HepG2 (cell line): ENCODE data around the gene TMC4. TPM values are rescaled to one million over a fixed set of nuclear protein-coding genes. Genes with fewer than 3 reads are reported as not detected.

Source experiments
- JUNB ChIP-seq: sonication (generic); formaldehyde crosslinking; IDR thresholded peaks from 2 replicates; pipeline ENCODE4 v1.8.0; 2022; ENCODE audit warnings: missing genetic modification reagents, mild to moderate bottlenecking, borderline replicate concordance
- KLF12 ChIP-seq: sonication (generic); formaldehyde crosslinking; IDR thresholded peaks from 2 replicates; pipeline ENCODE4 v1.4.0; 2020; ENCODE audit warnings: missing genetic modification reagents, borderline replicate concordance
- MEF2D ChIP-seq: sonication (generic); formaldehyde crosslinking; IDR thresholded peaks from 2 replicates; pipeline ENCODE4 v1.5.1; 2020; ENCODE audit warnings: mild to moderate bottlenecking, missing genetic modification reagents
- NRL ChIP-seq: sonication (generic); formaldehyde crosslinking; IDR thresholded peaks from 2 replicates; pipeline ENCODE4 v1.5.0; 2020; ENCODE audit warnings: missing genetic modification reagents, mild to moderate bottlenecking, moderate library complexity, borderline replicate concordance
- PAWR ChIP-seq: sonication (generic); formaldehyde crosslinking; IDR thresholded peaks from 2 replicates; pipeline ENCODE4 v1.4.0; 2020; ENCODE audit warnings: missing genetic modification reagents, mild to moderate bottlenecking, borderline replicate concordance
- PLRG1 ChIP-seq: fragments of 450-650 bp; conservative IDR thresholded peaks from 2 replicates; pipeline ENCODE4 v1.6.1; 2016
- REST ChIP-seq, 2 experiments: IDR thresholded peaks; 2 replicates each; pipeline ENCODE4 v1.6.1; 2011 to 2012; ENCODE audit warnings: low read length in 2 of 2, borderline replicate concordance in 1 of 2, low read depth in 1 of 2, mild to moderate bottlenecking in 1 of 2, moderate library complexity in 1 of 2
- SMYD3 ChIP-seq: sonication (generic); formaldehyde crosslinking; IDR thresholded peaks from 2 replicates; pipeline ENCODE4 v1.8.1; 2023; ENCODE audit warnings: mild to moderate bottlenecking, missing genetic modification reagents
- SPEN ChIP-seq: sonication (generic); formaldehyde crosslinking; IDR thresholded peaks from 2 replicates; pipeline ENCODE4 v1.5.1; 2020; ENCODE audit warnings: low read depth, mild to moderate bottlenecking, missing genetic modification reagents
- XBP1 ChIP-seq: sonication (generic); formaldehyde crosslinking; IDR thresholded peaks from 2 replicates; pipeline ENCODE4 v1.5.0; 2020; ENCODE audit warnings: missing genetic modification reagents
- ZBTB20 ChIP-seq: sonication (generic); formaldehyde crosslinking; IDR thresholded peaks from 2 replicates; pipeline ENCODE4 v1.8.1; 2023; ENCODE audit warnings: missing genetic modification reagents, low read depth, mild to moderate bottlenecking, borderline replicate concordance
- ZNF235 ChIP-seq: sonication (generic); formaldehyde crosslinking; IDR thresholded peaks from 2 replicates; pipeline ENCODE4 v1.8.1; 2023; ENCODE audit warnings: mild to moderate bottlenecking, missing genetic modification reagents, borderline replicate concordance
- ZNF251 ChIP-seq: sonication (generic); formaldehyde crosslinking; IDR thresholded peaks from 2 replicates; pipeline ENCODE4 v1.9.0; 2021; ENCODE audit warnings: mild to moderate bottlenecking, missing genetic modification reagents
- ZNF280D ChIP-seq: sonication (generic); formaldehyde crosslinking; IDR thresholded peaks from 2 replicates; pipeline ENCODE4 v1.5.1; 2020; ENCODE audit warnings: mild to moderate bottlenecking, missing genetic modification reagents
- ZNF768 ChIP-seq: sonication (generic); formaldehyde crosslinking; IDR thresholded peaks from 2 replicates; pipeline ENCODE4 v1.4.0; 2020; ENCODE audit warnings: missing genetic modification reagents
- polyA plus RNA-seq, 8 experiments: library from polyadenylated mRNA; depleted of rRNA in 3 of 8; stranded (reverse) in 7 of 8; unstranded in 1 of 8; fragments of >200 nt; fragmentation: Illumina TruSeq in 4 of 8; extraction: Trizol in 4 of 8; gene quantifications; 2 replicates each; pipeline versions ENCODE4 v1.2.1 to v1.2.3, GENCODE V29; 2011 to 2016; ENCODE audit warnings: low read depth in 4 of 8, missing spikeins in 1 of 8, mixed read lengths in 1 of 8; ENCODE audit not compliant: insufficient read depth in 1 of 8
- total RNA-seq, 5 experiments: library from RNA; depleted of rRNA; stranded (reverse); fragments of >200 nt; fragmentation: Illumina TruSeq; extraction: Trizol; gene quantifications; 2 replicates each; pipeline ENCODE4 v1.2.3, GENCODE V29; 2016; ENCODE audit warnings: low read depth in 1 of 5
- TF ChIP-seq, protein P1 (sequence below): sonication (generic); formaldehyde crosslinking; IDR thresholded peaks from 2 replicates; pipeline ENCODE4 v1.4.0; 2020; ENCODE audit warnings: missing genetic modification reagents, borderline replicate concordance
- TF ChIP-seq, protein P2 (sequence below): sonication (generic); formaldehyde crosslinking; IDR thresholded peaks from 2 replicates; pipeline ENCODE4 v1.5.0; 2020; ENCODE audit warnings: missing genetic modification reagents
- TF ChIP-seq, protein P3 (sequence below): sonication (generic); formaldehyde crosslinking; IDR thresholded peaks from 2 replicates; pipeline ENCODE4 v1.8.1; 2023; ENCODE audit warnings: mild to moderate bottlenecking, inconsistent platforms, moderate library complexity, missing genetic modification reagents, borderline replicate concordance

The TMC4 gene
- total and polyA plus RNA-seq, 2 of the 13 experiments (the other 11 are each of a cell fraction or from before 2014, with no cell fraction given), result 0.13 to 0.24 TPM

GRCh38 chr19:54159352-54160181 is 13.4 kb downstream of the TMC4 start, which contains the start of gene LENG1 (continued):
- TF ChIP-seq REST (IDR thresholded peaks at IDR 0.05; ENCODE audit: borderline replicate concordance in 1 of 2, low read depth in 1 of 2, low read length in 2 of 2), result no peak
- TF ChIP-seq, protein P1, sequence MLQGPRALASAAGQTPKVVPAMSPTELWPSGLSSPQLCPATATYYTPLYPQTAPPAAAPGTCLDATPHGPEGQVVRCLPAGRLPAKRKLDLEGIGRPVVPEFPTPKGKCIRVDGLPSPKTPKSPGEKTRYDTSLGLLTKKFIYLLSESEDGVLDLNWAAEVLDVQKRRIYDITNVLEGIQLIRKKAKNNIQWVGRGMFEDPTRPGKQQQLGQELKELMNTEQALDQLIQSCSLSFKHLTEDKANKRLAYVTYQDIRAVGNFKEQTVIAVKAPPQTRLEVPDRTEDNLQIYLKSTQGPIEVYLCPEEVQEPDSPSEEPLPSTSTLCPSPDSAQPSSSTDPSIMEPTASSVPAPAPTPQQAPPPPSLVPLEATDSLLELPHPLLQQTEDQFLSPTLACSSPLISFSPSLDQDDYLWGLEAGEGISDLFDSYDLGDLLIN (CRISPR knock-in tag), result no peak
- TF ChIP-seq, protein P2, sequence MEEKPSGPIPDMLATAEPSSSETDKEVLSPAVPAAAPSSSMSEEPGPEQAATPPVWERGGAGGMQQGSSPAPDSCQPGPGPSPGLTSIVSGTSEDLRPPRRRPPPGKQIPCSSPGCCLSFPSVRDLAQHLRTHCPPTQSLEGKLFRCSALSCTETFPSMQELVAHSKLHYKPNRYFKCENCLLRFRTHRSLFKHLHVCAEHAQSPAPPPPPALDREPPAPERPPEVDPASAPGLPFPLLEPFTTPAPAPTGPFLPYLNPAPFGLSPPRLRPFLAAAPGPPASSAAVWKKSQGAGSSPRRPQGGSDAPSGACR (CRISPR knock-in tag), result peak; percentile 45; the same call in 1 of the 2 replicates
- TF ChIP-seq ZBTB20 (CRISPR knock-in tag), result no peak
- peak; percentile 83; the same call in 1 of the 2 replicates for TF ChIP-seq SMYD3 (CRISPR knock-in tag)
- TF ChIP-seq MEF2D, result no peak
- peak; percentile 30; the same call in 1 of the 2 replicates for TF ChIP-seq ZNF768 (CRISPR knock-in tag)
- TF ChIP-seq PLRG1, result no peak
- TF ChIP-seq ZNF235 (CRISPR knock-in tag), result no peak
- no peak for TF ChIP-seq ZNF280D (CRISPR knock-in tag)
- no peak for TF ChIP-seq PAWR (CRISPR knock-in tag)
- TF ChIP-seq KLF12 (CRISPR knock-in tag), result peak; percentile 27; the same call in 1 of the 2 replicates
- no peak for TF ChIP-seq XBP1 (CRISPR knock-in tag)
- TF ChIP-seq ZNF251 (CRISPR knock-in tag), result no peak
- TF ChIP-seq, protein P3, sequence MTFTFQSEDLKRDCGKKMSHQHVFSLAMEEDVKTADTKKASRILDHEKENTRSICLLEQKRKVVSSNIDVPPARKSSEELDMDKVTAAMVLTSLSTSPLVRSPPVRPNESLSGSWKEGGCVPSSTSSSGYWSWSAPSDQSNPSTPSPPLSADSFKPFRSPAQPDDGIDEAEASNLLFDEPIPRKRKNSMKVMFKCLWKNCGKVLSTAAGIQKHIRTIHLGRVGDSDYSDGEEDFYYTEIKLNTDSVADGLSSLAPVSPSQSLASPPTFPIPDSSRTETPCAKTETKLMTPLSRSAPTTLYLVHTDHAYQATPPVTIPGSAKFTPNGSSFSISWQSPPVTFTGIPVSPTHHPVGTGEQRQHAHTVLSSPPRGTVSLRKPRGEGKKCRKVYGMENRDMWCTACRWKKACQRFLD, result peak; percentile 69
- TF ChIP-seq NRL (CRISPR knock-in tag), result no peak
- TF ChIP-seq SPEN (CRISPR knock-in tag), result peak; percentile 59; the same call in 1 of the 2 replicates
- no peak for TF ChIP-seq JUNB (CRISPR knock-in tag)
